ENCODE results near the gene CCDC74B.
"Not testable (repeated sequence)": the region's sequence is repeated elsewhere in the genome, so short reads cannot be mapped to it uniquely, and the experiment has no call there.

Gene CCDC74B

DNA sequence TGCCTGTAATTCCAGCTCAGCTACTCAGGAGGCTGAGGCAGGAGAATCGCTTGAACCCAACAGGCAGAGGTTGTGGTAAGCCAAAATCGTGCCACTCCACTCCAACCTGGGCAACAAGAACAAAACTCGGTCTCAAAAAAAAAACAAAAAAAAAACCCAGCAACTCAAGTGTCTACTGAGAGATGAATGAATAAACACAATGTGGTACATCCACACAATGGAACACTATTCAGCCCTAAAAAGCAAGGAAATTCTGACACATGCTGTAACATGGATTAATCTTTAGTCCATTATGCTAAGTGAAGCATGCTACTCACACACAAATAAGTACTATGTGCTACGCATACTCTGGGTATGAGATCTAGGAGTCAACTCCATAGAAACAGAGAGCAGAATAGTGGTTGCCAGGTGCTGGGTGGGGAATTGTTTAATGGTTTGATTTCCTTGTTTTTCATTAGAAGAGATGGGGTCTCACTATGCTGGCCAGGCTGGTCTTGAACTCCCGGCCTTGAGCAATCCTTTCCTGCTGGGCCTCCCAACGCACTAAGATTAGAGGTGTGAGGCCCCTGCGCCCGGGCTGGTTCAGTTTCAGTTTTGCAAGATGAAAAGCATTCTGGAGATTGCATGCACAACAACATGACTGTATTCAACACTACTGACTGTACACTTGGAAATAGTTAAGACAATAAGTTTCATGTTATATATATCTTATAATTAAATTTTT lies 20.5 kb upstream of the CCDC74B start:
- DNase-seq: no peak

DNA sequence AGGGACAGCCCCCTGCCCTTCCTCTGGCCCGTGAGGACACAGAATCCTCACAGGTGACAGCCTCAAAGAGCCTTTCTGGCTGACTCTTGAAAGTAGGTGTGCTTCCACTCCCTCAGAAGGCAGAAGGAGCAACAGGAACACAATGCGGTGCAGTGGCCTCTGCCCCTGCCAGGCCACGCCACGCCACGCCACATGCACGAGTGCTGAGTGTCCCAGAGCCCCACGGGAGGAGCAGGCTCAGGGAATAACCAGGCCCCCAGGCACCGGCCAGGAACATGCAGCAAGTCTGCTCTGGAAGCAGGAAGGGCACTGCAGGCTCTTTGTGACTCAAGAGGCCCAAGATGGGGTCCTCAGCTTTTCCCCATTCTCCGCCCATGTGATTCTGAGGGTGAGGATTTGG lies 18.1 kb upstream of the CCDC74B start:
- no peak for DNase-seq

DNA sequence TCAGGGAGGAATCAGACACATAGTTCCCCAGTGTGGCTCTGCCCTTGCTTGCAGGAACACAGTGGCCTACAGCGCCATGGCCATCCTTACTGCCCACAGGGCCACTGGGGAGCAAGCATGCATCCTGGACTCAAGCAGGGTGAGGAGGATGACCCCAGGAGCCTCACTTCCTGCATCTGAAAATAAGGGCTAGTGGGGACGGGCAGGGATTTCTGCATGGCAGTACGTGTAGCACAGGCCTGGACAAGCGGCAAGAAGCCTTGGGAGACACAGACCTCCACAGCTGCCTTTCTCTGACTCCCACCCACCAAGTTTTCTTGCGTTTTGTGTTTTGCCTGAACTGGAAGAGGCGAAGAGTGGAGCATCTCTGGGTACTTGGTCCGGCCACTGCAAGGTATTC lies 17.6 kb upstream of the CCDC74B start:
- DNase-seq: not testable (repeated sequence)

DNA sequence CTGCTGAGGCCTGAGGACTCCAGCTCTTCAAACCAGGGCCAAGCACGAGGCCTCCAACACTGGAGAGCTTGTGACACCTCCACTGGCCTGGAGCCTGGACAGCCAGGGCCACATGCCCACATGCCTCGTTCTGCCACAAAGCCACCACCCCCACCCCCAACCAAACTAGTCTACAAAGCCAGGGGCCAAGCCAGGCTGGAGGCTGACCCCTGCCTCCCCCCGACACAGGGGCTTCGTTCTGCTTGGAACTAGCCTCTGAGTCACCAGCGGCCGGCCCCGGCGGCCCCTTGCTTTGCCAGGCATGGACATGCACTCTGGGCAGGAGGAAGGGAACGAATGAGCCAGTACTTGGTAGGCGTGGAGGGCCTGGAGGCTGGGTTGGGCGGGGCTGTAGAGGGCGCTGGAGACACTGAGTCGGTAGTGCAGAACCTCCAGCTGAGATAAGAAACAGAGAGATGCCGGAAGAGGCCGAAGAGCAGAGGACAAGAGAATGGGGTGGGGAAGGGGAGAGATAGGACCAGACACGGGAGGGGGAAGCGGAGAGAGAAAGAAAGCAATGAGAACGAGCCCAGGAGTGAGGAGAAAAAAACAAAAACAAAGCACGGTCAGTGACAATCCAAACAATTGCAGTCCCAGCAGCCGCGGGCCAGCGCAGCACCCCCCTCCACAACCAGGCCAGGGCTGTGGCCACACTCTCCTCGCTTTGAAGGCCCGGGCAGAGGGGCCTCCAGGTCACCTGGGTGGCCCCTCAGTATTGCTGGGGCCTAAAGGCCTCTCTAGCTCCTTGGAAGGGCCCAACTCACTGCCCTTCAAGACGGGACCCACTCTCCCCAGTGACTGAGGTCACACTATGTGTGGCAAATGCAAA lies 16.2 kb upstream of the CCDC74B start:
- not testable (repeated sequence) for DNase-seq

DNA sequence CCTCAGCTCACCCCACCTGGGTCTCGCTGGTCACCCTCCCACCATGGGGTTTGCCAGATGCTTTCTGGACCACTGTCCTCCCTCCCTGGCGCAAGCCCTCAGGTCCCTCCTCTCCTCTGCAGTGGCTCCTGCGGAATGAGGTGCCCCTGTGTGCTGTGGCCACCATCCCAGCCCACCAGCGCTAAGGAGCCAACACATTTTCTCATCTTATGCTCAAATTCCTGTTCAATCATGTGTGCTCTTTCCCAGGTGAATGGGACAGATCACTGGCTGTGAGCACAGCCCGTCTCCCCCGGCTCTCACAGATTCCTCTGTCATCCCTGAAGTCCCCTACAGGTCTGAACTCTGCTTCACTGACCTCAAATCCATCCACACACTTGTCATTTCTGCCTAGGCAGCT lies 15.2 kb upstream of the CCDC74B start:
- no peak for DNase-seq

DNA sequence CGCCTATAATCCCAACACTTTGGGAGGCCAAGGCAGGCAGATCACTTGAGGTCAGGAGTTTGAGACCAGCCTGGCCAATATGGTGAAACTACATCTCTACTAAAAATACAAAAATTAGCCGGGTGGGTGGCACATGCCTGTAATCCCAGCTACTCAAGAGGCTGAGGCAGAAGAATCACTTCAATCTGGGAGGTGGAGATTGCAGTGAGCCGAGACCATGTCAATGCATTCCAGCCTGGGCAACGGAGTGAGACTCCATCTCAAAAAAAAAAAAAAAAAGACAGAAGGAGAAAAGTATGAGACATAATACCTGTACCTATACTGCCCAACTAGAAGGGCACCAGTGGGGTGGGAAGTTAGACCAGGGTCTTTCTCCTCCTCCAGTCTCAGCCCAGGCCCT lies 14.5 kb upstream of the CCDC74B start:
- DNase-seq: not testable (repeated sequence)

DNA sequence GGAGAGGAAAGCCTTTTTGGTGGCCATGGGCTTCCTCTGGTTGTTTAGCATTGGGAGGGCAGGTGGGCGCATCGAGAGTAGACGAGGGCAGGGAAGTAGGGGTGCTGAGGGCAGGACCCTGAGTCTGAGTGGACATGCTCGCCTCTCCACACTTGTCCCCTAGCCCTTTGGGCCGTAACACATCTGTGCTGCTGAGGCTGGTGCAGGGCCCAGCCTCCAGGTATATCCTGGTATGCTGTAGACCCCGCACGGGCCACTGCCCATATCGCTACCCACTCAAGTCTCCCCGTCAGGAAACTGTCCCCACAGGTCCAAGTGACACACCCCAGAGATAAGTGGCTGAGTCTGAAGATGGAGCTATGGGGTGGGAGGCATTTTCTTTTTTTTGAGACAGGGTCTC lies 13.7 kb upstream of the CCDC74B start:
- DNase-seq: no peak

DNA sequence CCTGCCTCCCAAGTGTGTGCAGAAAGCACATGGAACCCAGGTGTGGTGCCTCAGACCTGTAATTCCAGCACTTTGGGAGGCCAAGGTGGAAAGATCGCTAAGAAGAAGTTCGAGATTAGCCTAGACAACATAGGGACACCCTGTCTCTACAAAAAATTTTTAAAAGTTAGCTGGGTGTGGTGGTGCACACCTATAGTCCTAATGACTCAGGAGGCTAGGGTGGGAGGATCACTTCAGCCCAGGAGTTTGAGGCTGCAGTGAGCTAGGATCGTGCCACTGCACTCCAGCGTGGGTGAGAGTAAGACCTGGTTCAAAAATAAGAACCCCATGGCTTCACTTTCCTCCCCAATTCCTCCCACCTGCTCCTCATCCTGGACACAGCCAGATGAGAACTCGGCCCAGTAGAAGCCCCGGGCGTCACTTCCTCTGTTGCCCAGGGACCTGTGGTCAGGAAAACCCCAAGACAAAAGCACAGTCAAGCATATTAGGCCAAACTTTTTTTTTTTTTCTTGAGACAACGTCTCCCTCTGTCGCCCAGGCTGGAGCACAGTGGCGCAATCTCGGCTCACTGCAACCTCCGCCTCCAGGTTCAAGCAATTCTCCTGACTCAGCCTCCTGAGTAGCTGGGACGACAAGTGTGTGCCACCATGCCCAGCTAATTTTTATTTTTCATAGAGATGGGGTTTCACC lies 13.1 kb upstream of the CCDC74B start:
- DNase-seq: not testable (repeated sequence)

DNA sequence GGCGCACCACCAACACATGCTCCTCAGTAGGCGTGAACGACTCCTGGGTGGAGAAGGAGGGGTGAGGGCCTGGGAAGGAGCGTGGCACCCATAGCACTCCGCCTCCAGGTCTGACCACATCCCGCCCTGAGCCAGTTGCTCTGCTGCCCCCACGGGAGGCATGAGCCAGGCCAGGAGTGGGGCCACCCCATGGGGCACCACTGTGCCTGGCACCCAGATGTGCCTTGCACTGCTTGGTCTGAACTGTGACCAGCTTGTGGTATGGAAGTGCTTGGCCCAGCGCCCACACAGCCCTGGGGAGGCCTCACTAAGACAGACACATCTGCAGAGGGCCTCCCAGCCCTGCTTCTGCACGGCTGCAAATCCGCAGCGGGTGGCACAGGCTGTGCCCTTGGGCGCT lies 12.4 kb upstream of the CCDC74B start:
- DNase-seq: not testable (repeated sequence)

DNA sequence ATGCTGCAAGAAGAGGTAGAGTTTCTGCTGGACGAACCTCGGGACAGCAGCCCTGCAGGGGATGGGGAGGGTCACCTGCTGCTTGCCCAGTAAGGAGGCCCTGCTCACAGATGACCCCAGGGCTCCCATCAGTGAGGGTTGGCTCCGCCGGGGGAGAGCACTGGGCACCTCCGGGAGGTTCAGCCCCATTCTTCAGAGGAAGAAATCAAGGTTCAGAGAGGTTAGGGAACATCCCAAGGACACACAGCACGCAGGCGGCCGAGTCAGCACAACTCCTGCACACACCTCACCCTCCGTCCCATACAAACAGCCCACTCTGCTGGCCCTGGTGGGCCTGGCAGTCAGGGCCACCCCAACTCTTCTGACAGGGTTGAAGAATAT lies 11.7 kb upstream of the CCDC74B start:
- DNase-seq: no peak

DNA sequence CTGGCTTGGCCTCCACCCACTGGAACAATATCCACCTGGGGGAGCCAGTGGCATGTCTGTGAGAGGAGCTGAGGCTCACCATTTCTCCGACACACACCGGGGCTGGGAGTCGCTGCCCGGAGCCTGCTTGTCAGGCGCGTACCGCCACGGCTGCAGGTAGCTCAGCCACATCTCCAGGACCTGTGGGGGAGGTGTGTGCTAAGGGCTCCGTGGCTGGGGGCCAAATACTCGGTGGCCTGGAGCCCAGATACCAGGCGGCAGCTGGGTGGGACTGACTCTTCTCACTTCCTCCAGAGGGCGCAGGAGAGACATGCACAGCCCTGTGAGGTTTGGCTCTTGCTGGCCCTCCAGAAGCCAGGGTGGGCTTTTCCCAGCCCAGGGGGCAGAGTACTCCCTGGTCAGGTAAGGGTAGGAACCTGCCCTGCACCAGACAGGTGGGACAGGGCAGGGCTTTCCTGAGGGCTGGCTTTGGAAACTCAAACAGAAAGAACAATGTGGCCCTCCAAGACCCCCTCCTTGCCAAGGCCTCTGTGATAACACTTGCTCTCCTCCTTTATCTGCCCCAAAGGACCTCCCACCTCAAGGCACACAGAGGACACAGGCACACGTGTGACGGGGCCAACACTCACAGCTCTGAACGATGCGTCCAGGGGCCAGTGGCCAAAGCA lies 11.2 kb upstream of the CCDC74B start:
- peak; percentile 55 for DNase-seq

DNA sequence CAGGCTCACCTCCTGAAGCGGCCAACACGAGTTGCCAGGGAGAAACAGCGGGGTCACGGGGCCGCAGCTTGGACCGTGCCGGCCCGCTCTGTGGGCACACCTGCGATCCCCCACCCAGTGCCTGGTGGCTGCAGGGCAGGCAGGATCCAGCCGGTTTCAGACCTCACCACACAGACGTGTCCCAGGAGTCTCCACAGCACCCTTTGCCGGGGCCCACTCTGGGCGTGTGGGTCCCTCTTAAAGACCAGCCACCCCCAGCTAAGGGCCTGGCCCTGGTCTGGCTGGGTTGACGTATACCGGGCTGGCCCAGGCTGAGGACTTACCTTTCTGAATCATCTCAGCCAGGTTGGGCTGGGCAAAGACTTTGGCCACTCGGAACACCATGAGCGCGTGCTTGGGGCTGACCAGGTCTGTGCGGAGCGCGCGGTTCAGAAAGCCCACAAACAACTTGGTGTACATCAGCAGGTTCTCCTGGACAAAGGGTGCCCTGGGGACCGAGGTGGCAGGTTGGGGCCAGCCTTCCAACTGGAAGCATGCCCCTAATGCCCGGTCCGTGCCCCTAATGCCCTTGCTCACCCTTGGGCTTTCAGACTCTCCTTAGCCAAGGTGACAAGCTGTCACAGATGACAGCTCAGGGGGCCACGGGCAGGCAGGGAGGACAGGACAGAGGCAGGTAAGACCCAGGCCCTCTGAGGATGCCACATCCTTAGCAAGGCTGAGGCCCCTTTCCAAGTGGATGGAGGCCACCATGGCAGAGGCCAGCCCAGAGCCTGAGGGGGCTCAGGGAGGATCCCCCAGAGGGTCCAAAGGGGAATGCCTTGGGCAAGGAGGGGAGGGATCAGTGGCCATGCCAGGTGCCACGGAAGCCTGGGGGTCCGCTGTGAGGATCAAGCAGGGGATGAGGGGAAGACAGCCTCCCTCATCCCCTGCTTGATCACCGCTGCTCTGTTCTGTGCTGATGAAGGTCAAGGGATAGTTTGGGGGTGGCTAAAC lies 10.2 kb upstream of the CCDC74B start:
- DNase-seq: no peak

DNA sequence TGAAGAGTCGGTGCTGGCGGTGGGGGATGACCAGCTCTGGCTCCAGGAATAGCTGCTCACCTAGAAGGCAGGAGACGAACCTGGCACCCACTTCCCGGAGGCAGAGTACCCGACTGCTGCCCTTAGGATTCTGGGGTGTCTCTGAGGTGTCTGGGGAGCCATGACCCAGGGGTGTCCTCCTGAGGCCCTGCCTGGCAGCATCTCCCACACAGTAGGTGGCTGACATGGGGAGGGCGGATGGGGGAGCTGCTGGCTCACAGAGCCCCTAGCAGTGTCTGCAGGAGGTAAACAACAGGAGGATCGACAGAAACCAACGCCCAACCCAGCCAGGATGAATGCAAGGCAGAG lies 9.5 kb upstream of the CCDC74B start:
- DNase-seq: not testable (repeated sequence)

DNA sequence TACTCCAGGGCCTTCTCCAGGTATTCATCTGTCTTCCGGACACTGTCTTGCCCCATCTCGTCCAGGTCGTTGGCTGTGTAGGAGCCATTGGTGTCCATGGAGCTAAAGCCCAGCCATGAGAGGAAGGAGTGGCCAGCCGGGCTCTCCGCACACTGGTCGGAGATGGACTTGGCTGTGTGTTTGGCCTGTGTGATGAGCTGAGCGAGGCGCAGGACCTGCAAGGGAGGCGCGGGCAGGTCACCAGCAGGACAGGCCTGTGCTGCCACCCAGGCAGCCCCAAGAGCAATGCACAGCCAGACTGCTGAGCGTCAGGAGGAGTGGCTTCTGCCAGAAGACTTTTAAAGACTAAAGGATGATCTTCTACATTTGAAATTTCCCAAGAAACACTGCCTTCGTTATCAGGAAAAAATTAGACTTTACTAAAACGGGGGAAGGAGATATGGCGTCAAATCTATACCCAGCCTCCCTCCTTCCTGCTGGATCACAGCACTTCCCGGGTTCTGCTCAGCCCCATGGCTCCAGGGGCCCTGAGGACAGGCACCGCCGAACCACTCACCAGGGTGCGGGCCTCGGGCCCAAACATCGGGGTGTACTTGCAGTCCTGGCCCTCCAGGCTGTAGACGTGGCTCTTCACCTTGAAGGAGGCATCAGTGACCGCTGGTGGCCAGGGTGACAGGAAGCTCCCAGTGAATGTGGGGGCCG lies 9.0 kb upstream of the CCDC74B start:
- DNase-seq: not testable (repeated sequence)

DNA sequence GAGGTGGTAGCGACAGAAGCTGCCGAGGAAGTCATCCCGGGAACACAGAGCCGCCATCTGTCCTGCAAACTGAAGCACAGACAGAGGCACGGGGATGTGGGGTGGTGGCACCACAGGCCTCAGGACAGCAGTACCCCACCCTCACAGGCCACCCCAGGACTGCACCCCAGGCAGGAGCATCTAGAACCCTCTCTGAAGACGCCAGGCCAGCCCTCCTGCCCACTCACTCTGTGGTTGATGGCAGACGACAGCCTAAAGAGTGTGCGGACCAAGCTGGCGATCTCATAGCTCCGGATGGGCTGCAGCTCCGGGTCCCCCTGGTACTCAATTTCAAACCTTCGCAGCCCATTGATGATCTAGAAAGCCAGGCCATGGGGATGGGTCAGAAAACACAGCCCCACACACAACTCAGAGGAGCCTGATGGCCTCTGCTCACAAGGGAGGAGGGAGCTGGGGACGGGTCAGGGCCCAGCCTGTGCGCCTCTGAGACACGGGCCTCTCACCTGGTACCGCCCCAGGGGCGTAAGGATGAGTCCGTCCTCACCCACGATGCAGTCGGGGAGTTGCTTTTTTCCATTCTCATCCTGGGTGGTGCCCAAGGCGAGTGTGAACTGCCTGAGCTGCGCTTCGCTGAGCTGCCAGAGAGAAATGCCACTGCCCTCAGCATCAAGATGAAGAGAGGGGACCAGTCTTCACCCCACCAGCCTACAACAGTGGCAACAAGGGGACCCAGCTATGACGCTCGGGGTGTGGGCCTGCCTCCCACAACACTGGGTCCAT lies 8.1 kb upstream of the CCDC74B start:
- DNase-seq: no peak

DNA sequence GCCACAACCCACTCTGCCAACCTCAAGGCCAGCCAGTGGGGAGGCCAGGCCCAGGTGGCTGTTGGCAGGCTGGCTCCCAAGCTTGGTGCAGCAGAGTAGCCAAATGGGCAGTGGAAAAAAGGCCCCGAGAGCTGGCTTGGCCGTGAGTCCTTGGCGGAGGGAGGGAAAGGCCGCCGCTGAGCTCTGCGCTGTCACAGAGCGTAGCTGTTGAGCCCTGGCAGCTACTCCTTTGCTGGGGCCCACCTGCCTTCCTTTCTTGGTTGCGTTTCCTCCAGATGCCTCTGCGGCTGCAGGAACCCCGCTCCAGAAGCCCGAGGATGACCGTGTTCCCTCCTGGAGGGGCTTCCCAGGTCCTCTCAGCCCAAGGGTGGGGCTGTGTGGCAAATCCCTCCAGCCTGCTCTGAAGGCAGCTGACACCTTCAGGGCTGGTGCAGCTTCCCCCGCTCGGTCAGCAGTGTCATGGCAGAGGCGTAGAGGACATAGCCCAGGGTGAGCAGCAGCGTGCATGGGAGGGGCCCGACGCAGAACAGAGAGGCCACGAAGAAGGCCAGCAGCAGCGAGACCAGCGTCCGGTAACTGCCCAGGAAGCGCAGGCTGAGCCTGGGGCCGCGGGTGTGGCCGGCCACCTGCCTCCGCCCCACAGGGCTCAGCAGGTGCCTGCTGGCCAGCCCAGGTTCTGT lies 7.4 kb upstream of the CCDC74B start:
- not testable (repeated sequence) for DNase-seq

DNA sequence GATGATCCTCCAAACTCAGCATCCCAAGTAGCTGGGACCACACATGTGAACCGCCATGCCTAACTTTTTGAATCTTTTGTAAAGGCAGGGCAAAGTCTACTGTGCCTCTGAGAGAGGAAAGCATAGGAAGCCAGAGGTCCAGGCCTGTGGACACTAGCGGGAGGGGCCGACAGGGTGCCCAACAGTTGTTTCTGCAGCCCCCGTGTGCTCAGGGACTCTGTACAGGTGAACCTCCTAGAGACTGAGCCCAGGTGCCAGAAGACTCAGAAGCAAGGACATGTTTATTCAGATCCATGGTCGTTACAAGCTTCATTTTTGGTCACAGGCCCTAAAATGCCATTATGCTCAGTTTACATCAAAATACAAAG lies 6.2 kb upstream of the CCDC74B start:
- DNase-seq: not testable (repeated sequence)

DNA sequence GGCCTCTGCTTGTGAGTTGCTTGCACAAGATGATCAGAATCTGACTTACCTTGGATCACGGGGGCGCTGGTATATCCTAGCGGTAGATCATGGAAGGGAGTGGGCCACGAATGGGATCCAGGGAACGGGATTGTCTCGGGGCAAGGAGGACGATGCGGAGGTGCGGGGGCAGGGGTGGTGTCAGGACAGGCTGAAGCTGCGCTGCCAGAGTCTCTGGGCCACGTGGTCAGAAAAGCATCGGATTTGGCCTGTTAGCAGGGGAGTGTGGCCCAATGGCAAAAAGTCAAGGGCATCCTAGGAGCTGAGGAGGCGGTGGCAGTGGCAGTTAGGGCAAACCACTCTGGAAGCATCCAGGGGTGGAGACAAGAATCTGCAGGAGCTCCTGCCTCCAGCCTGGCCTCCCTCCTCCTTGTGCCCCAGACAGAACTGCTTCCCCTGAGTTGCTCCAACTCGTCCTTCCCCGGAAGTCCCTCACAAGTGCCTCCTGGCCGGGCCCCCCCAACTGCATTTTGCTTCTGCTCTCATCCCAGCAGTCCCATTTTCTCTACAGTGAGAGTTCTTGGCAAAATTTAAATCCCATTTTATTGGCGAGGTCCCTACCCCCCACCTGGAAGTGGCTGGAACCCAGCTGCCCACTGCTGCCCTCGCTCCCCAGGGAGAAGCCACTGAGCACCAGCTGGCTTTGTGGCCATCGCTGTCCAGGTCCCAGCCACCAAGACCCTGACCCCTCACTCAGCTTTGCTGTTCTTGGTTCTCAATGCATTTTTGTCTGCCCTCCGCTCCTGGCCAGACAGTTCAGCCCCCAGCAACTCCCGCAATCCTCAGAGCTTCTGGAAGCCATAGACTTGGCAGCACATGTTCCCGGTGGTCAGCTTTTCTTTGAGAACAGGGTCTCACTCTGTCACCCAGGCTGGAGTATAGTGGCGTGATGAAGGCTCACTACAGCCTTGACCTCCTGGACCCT lies 5.6 kb upstream of the CCDC74B start:
- DNase-seq: no peak

DNA sequence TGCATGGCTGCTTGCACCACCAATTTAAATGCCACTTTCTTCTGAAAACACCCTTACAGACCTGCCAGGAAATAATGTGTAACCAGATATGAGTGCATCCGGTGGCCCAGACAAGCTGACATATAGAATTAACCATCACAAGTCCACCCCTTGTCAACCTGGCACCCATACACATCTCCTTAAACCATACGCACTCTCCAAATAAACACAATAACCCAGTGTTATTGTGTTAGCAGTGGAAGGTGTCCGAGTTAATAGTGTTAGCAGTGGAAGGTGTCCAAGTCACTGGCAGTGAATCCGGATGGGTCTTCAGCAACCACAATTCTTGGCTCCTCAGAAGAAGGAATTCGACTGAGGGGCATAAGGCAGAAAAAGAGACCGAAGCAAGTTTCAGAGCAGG lies 3.6 kb upstream of the CCDC74B start:
- not testable (repeated sequence) for DNase-seq

All from COR-L47 (cell line).